OCI-LY3 (cell line): ENCODE data around the gene EIF4E3.

Experiments used
- H2AFZ ChIP-seq: fragments of 200-600, 300-600 bp; shearing (Covaris generic); 2 replicates; pipeline ENCODE4 v1.6.0; 2014; ENCODE audit warnings: antibody characterized with exemption, low read depth, low read length
- H3K27ac ChIP-seq: fragments of 200-600, 300-600 bp; sonication (generic); 2 replicates; pipeline ENCODE4 v1.5.1; 2014; ENCODE audit warnings: mild to moderate bottlenecking, low read length, moderate library complexity, mixed read lengths
- H3K27me3 ChIP-seq: fragments of 200-600, 300-600 bp; sonication (generic); 2 replicates; pipeline ENCODE4 v1.6.1; 2014; ENCODE audit warnings: low read depth, low read length, mixed read lengths
- H3K36me3 ChIP-seq: fragments of 200-600, 300-600 bp; sonication (generic); replicated peaks from 2 replicates; pipeline ENCODE3; 2014; ENCODE audit warnings: low read depth, low read length, mixed read lengths
- H3K4me1 ChIP-seq: fragments of 300-600, 200-600 bp; sonication (generic); 2 replicates; pipeline ENCODE4 v1.6.1; 2014; ENCODE audit warnings: low read length, mixed read lengths
- H3K4me2 ChIP-seq: fragments of 200-600, 300-600 bp; sonication (generic); 2 replicates; pipeline ENCODE4 v1.6.1; 2014; ENCODE audit warnings: low read length, mixed read lengths
- H3K4me3 ChIP-seq: fragments of 300-600, 200-600 bp; sonication (generic); 2 replicates; pipeline ENCODE4 v1.5.1; 2014; ENCODE audit warnings: antibody characterized with exemption, mild to moderate bottlenecking, low read length, moderate library complexity
- H3K79me2 ChIP-seq: fragments of 300-600, 200-600 bp; shearing (Covaris generic); 2 replicates; pipeline ENCODE4 v1.6.1; 2014; ENCODE audit warnings: mild to moderate bottlenecking, low read length, mixed read lengths
- H3K9ac ChIP-seq: fragments of 300-600, 200-600 bp; shearing (Covaris generic); 2 replicates; pipeline ENCODE4 v1.6.0; 2014; ENCODE audit warnings: mild to moderate bottlenecking, low read length, moderate library complexity
- H3K9me3 ChIP-seq: fragments of 200-600, 300-600 bp; shearing (Covaris generic); 2 replicates; pipeline ENCODE4 v1.6.1; 2014; ENCODE audit warnings: low read length, mixed read lengths; ENCODE audit not compliant: insufficient read depth
- H4K20me1 ChIP-seq: fragments of 200-600, 300-600 bp; sonication (generic); 2 replicates; pipeline ENCODE4 v1.6.1; 2016; ENCODE audit warnings: low read length, mixed read lengths; ENCODE audit not compliant: insufficient read depth
- EZH2phosphoT487 ChIP-seq: fragments of 200-600 bp; shearing (Covaris generic); IDR thresholded peaks from 2 replicates; pipeline ENCODE4 v1.6.1; 2018; ENCODE audit warnings: antibody characterized with exemption, mixed run types, low read depth
- TF ChIP-seq, protein P1 (sequence below): fragments of 200-600, 300-600 bp; sonication (generic); IDR thresholded peaks from 2 replicates; pipeline ENCODE4 v1.5.1; 2014; ENCODE audit warnings: antibody characterized with exemption, low read length, low read depth

EIF4E3 gene

DNA sequence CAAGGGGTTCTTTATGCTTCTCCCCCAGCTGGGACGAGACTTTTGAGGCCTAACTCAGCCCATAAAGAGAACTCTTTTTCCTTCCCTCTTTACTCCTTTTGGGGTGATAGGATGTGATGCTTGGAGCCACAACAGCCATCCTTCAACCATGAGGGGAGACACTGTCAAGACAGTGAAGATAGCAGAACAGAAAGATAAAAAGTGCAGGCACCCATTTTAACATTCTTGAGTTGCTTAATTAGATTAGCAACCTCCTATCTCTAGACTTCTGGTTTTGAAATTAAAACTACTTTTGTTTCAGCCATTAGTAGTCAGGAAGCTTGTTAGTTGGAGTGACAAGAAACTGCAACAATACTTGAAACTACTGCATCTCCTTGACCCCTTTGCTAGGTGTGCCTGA, 34.9 kb upstream of the EIF4E3 start:
- Histone ChIP-seq H3K9me3 (no peaks in the 10 kb centered on the region), H3K27ac (no peak overlapping the region), H3K36me3 (no peaks in the 10 kb centered on the region), H3K4me3 (no peak overlapping the region), H2AFZ (no peak overlapping the region), H3K4me1 (no peaks in the 10 kb centered on the region), H3K4me2 (no peak overlapping the region), H4K20me1 (no peaks in the 10 kb centered on the region), H3K27me3 (peaks cover 18% of the 10 kb centered on the region), H3K79me2 (no peaks in the 10 kb centered on the region), H3K9ac (no peak overlapping the region)
- TF ChIP-seq EZH2phosphoT487 = no peak
- TF ChIP-seq, protein P1, sequence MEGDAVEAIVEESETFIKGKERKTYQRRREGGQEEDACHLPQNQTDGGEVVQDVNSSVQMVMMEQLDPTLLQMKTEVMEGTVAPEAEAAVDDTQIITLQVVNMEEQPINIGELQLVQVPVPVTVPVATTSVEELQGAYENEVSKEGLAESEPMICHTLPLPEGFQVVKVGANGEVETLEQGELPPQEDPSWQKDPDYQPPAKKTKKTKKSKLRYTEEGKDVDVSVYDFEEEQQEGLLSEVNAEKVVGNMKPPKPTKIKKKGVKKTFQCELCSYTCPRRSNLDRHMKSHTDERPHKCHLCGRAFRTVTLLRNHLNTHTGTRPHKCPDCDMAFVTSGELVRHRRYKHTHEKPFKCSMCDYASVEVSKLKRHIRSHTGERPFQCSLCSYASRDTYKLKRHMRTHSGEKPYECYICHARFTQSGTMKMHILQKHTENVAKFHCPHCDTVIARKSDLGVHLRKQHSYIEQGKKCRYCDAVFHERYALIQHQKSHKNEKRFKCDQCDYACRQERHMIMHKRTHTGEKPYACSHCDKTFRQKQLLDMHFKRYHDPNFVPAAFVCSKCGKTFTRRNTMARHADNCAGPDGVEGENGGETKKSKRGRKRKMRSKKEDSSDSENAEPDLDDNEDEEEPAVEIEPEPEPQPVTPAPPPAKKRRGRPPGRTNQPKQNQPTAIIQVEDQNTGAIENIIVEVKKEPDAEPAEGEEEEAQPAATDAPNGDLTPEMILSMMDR = no peak

DNA sequence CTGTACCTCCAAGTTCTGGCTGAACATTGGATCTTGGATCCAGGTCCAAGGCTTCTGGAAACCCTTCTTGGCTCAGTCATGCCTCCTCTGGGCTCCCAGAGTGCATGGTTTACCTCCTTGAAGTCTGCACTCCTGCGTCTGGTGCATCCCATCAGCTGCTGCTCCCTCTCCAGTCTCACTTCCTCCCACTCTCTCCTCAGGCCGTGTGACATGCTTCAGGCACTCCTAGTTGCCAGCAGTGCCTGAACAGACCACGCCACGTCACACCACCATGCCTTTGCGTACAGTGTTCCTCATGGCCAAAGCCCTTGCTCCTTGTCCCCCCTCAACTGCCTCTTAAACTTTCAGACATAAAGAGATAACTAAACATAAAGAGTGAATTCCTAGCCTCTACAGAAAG, 34.2 kb upstream of the EIF4E3 start:
- H4K20me1 ChIP-seq = no peaks in the 10 kb centered on the region
- no peaks in the 10 kb centered on the region for H3K9me3 ChIP-seq
- peaks cover 18% of the 10 kb centered on the region for H3K27me3 ChIP-seq
- no peak overlapping the region for H3K27ac ChIP-seq
- H3K36me3 ChIP-seq = no peaks in the 10 kb centered on the region
- H3K79me2 ChIP-seq = no peaks in the 10 kb centered on the region
- H3K9ac ChIP-seq = no peak overlapping the region
- H3K4me1 ChIP-seq = no peaks in the 10 kb centered on the region
- H3K4me3 ChIP-seq = no peak overlapping the region
- TF ChIP-seq, protein P1 = no peak
- TF ChIP-seq EZH2phosphoT487 = no peak
- H2AFZ ChIP-seq = no peak overlapping the region
- no peak overlapping the region for H3K4me2 ChIP-seq

DNA sequence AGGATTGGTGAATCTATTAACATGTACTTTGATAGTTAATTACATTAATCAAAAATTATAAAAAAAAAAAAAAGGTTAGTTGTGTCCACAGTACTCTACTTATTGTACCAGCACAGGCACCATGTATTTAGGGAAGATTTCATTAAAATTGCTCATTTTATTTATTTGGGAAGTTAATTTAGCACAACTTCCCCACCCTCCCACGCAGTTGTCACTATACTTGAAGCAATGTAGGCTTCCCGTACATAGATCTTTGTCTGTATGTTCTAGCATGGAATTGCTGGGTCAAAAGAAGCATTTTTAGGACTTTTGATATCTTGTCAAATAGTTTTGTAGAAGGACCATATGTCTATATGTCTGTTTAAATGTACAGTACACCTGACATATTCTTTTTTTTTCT, 32.9 kb upstream of the EIF4E3 start:
- H2AFZ ChIP-seq = no peak overlapping the region
- H3K9ac ChIP-seq = no peak overlapping the region
- no peaks in the 10 kb centered on the region for H3K4me1 ChIP-seq
- no peak for TF ChIP-seq EZH2phosphoT487
- TF ChIP-seq, protein P1 = no peak
- H3K9me3 ChIP-seq = no peaks in the 10 kb centered on the region
- H3K36me3 ChIP-seq = no peaks in the 10 kb centered on the region
- no peak overlapping the region for H3K4me3 ChIP-seq
- H3K79me2 ChIP-seq = no peaks in the 10 kb centered on the region
- no peak overlapping the region for H3K27ac ChIP-seq
- H3K4me2 ChIP-seq = no peak overlapping the region
- H4K20me1 ChIP-seq = no peaks in the 10 kb centered on the region
- peaks cover 13% of the 10 kb centered on the region for H3K27me3 ChIP-seq

DNA sequence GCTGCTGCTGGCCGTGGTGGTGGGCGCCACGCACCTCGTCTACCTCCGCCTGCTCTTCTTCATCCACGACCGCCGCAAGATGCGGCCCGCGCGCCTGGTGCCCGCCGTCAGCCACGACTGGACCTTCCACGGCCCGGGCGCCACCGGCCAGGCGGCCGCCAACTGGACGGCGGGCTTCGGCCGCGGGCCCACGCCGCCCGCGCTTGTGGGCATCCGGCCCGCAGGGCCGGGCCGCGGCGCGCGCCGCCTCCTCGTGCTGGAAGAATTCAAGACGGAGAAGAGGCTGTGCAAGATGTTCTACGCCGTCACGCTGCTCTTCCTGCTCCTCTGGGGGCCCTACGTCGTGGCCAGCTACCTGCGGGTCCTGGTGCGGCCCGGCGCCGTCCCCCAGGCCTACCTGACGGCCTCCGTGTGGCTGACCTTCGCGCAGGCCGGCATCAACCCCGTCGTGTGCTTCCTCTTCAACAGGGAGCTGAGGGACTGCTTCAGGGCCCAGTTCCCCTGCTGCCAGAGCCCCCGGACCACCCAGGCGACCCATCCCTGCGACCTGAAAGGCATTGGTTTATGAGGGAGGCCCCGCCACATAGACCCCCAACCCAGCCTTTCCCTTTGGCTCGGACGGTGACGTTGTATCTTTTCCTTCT, 29.5 kb upstream of the EIF4E3 start:
- H3K9ac ChIP-seq = no peak overlapping the region
- no peaks in the 10 kb centered on the region for H3K9me3 ChIP-seq
- H4K20me1 ChIP-seq = no peaks in the 10 kb centered on the region
- no peak overlapping the region for H3K4me3 ChIP-seq
- no peaks in the 10 kb centered on the region for H3K4me1 ChIP-seq
- peaks cover 11% of the 10 kb centered on the region; the same call in 1 of the 2 replicates for H3K27me3 ChIP-seq
- H3K27ac ChIP-seq = no peak overlapping the region
- H3K36me3 ChIP-seq = no peaks in the 10 kb centered on the region
- no peak overlapping the region for H2AFZ ChIP-seq
- no peak for TF ChIP-seq EZH2phosphoT487
- TF ChIP-seq, protein P1 = no peak
- no peaks in the 10 kb centered on the region for H3K79me2 ChIP-seq
- no peak overlapping the region for H3K4me2 ChIP-seq
